HG03442 (cell line): Measurements from ENCODE around the gene IMPA2.
"Not testable (repeated sequence)": the region's sequence is repeated elsewhere in the genome, so short reads cannot be mapped to it uniquely, and the experiment has no call there.

Experiments used
- ATAC-seq: cut with Tn5 transposase; IDR thresholded peaks from one replicate; pipeline ENCODE4 v1.9.1; 2021; ENCODE audit warnings: mild to moderate bottlenecking, moderate library complexity; ENCODE audit not compliant: unreplicated experiment

The IMPA2 gene

GRCh38 chr18:11960743-11961380, 20.4 kb upstream of the IMPA2 start:
- no peak for ATAC-seq

- no peak for ATAC-seq
These were observed 18.7 kb upstream of the IMPA2 start for GRCh38 chr18:11962597-11962996.

GRCh38 chr18:11963991-11964484, 17.3 kb upstream of the IMPA2 start:
- no peak for ATAC-seq

- ATAC-seq: no peak
These were observed 11.1 kb upstream of the IMPA2 start for GRCh38 chr18:11969904-11970835.

- not testable (repeated sequence) for ATAC-seq
These were observed 10.5 kb upstream of the IMPA2 start for GRCh38 chr18:11970836-11971226.

GRCh38 chr18:11972371-11973174, 8.7 kb upstream of the IMPA2 start:
- no peak for ATAC-seq

GRCh38 chr18:11974741-11975325, 6.5 kb upstream of the IMPA2 start:
- no peak for ATAC-seq

GRCh38 chr18:11975723-11976122, 5.6 kb upstream of the IMPA2 start:
- ATAC-seq: no peak

- no peak for ATAC-seq
These were observed 4.8 kb upstream of the IMPA2 start for GRCh38 chr18:11976315-11977152.

- ATAC-seq: no peak
These were observed 4.2 kb upstream of the IMPA2 start for GRCh38 chr18:11977153-11977466.

GRCh38 chr18:11978956-11979355, 2.4 kb upstream of the IMPA2 start:
- no peak for ATAC-seq

- no peak for ATAC-seq
These were observed 1.2 kb upstream of the IMPA2 start for GRCh38 chr18:11980163-11980493.

GRCh38 chr18:11980494-11981191, 664 bp upstream of the IMPA2 start:
- peak; percentile 85 for ATAC-seq

- ATAC-seq: peak; percentile 16
These were observed 448 bp downstream of the IMPA2 start for GRCh38 chr18:11981543-11982366.

- no peak for ATAC-seq
These were observed 1.7 kb downstream of the IMPA2 start for GRCh38 chr18:11982981-11983380.

GRCh38 chr18:11983592-11983991, 2.3 kb downstream of the IMPA2 start:
- no peak for ATAC-seq

- no peak for ATAC-seq
These were observed 2.8 kb downstream of the IMPA2 start for GRCh38 chr18:11984091-11984490.

GRCh38 chr18:11985586-11985985, 4.3 kb downstream of the IMPA2 start:
- no peak for ATAC-seq

GRCh38 chr18:11986061-11986460, 4.8 kb downstream of the IMPA2 start:
- ATAC-seq: no peak
